ENCODE results near the gene UCHL5. TPM values are rescaled to one million over a fixed set of nuclear protein-coding genes. Genes with fewer than 3 reads are reported as not detected.
"Not testable (repeated sequence)": the region's sequence is repeated elsewhere in the genome, so short reads cannot be mapped to it uniquely, and the experiment has no call there.

UCHL5 gene
- total RNA-seq, 2 experiments from 2014 or later: 44.0 to 48.7 TPM

DNA sequence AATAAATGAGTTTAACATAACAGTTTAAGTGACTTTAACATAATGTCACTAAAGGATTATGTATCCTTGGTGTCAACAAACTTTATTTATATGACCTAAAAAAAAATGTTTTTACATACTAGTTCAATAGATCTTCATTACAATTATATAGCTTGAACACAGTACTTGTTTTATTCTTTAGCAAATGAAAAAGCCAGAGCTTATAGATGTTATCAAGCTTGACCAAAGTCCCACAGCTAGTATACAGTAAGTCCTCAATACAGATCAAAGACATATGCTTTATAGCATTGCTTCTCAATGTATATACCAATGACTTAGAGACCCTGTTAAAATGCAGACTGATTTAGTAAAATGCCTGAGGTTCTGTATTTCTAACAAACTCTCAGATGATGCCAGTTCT is 42.4 kb downstream of the UCHL5 start:
- Mint-ChIP-seq H3K9me3 (no peaks in the 10 kb centered on the region), H3K27ac (no peak overlapping the region), H3K27me3 (no peaks in the 10 kb centered on the region), H3K4me1 (no peaks in the 10 kb centered on the region), H3K36me3 (peaks cover 4% of the 10 kb centered on the region), H3K4me3 (no peak overlapping the region)
- ATAC-seq (ENCODE audit: low read depth) (no peak), DNase-seq (no peak)
- POLR2A ChIA-PET: no interaction called here

DNA sequence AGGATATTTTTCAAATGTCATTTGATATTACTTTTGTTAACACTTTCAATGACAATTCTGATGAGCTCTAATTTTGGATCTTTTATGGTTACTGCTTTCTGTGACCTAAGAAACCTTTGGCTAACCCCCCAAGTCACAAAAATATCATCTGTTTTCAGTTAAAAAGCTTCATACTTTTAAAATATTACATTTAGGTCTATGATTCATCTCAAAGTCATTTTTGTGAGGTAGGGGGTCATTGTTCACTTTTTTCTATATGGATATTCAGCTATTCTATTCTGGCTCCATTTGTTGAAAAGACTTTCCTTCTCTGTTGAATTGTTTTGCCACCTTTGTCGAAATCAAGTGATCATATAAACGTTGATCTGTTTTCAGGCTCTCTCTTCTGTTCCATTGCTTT is 44.8 kb downstream of the UCHL5 start:
- Mint-ChIP-seq H3K36me3 (peaks cover 4% of the 10 kb centered on the region), H3K4me3 (no peak overlapping the region), H3K9me3 (no peaks in the 10 kb centered on the region), H3K4me1 (no peaks in the 10 kb centered on the region), H3K27me3 (no peaks in the 10 kb centered on the region), H3K27ac (no peak overlapping the region)
- POLR2A ChIA-PET: no interaction called here
- no peak for ATAC-seq (ENCODE audit: low read depth)
- DNase-seq: no peak

DNA sequence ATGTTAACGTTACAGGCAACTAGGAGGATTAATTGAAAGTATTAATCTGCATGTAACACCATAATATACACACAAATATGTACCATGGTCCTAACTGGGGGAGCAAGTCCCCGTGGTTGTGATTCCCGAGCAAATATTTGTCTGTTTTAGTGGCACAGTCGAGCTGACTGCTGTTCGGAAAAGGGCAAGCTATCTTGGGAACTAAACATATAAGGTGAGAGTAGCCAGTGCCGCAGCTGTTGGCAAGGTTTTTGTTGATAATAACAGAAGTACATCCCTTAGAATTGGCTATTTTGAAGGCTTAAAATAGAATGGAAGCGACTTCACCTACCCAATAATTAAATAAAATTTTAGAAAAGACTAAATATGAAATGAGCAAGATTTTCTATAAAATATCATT is 45.5 kb downstream of the UCHL5 start:
- no peak for DNase-seq
- no peak for ATAC-seq (ENCODE audit: low read depth)
- Mint-ChIP-seq H3K9me3 (no peaks in the 10 kb centered on the region), H3K36me3 (peaks cover 4% of the 10 kb centered on the region), H3K4me3 (no peak overlapping the region), H3K27me3 (no peaks in the 10 kb centered on the region), H3K27ac (no peak overlapping the region), H3K4me1 (no peaks in the 10 kb centered on the region)
- POLR2A ChIA-PET: no interaction called here

DNA sequence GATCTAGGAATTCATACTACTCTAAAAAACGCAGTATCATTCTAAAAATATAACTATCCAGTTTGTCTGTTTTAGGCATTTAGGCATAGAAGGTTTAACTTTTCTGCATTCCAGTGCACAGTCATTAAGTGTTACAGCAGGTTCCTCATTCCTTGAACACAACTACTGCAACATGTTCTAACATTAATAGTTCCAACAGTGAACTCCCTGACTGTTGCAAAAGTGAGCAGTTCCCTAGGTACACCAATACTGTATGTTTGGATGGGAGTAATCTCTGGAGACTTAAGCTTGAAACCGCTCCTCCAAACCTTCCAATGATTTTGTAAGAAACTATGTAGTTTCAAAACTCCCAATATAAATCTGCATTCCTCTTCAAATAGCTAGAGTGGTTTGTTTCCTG is 46.2 kb downstream of the UCHL5 start:
- ATAC-seq (ENCODE audit: low read depth): no peak
- peaks cover 4% of the 10 kb centered on the region for H3K36me3 Mint-ChIP-seq
- no peaks in the 10 kb centered on the region for H3K9me3 Mint-ChIP-seq
- no peaks in the 10 kb centered on the region for H3K4me1 Mint-ChIP-seq
- POLR2A ChIA-PET: no interaction called here
- no peak overlapping the region for H3K4me3 Mint-ChIP-seq
- H3K27ac Mint-ChIP-seq: no peak overlapping the region
- DNase-seq: no peak
- no peaks in the 10 kb centered on the region for H3K27me3 Mint-ChIP-seq

DNA sequence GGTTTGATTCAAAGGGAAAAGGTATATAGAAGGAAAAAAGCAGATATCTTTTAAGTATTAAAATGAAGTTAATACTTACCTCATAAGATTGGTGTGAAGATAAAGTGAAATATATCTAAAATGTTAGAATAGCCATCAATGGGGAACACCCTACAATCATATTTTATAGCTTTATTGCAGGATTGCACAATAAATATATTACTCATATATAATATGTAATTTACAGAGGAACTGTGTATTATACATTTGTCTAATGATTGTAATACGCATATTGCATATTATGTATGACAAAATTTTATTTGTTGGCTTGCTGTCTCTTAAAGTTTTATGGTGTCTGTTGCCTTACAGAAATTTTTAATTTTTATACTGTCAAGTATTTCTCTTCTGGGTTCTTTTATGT is 47.8 kb downstream of the UCHL5 start:
- no peak for ATAC-seq (ENCODE audit: low read depth)
- DNase-seq: no peak
- H3K36me3 Mint-ChIP-seq: peaks cover 7% of the 10 kb centered on the region
- POLR2A ChIA-PET: no interaction called here
- no peak overlapping the region for H3K27ac Mint-ChIP-seq
- no peaks in the 10 kb centered on the region for H3K27me3 Mint-ChIP-seq
- peaks cover under 1% of the 10 kb centered on the region for H3K9me3 Mint-ChIP-seq
- H3K4me1 Mint-ChIP-seq: no peaks in the 10 kb centered on the region
- no peak overlapping the region for H3K4me3 Mint-ChIP-seq

DNA sequence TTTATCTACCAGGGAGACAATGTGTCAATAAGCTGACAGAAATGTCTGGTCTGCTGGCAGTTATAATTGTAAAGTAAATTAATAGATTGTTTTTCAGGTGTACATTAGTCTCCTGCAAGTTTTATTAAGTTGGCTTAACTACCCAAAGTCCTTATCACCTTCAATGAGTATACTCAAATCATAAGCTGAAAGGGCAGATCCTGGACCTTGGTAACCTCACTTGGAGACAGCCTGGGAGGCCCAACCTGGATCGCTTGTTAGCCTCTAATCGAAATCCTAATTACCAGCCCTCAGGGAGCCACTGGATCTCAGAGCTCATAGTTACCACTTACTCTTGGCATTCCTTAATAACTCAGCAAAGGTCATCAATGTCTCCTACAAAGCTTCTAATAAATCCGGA is 49.7 kb downstream of the UCHL5 start:
- POLR2A ChIA-PET: interaction anchor here (0.6 kb wide), 1 partner anchor 176 kb away, joined by 3 read pairs; no protein-coding TSS in a partner anchor
- H3K27ac Mint-ChIP-seq: no peak overlapping the region

DNA sequence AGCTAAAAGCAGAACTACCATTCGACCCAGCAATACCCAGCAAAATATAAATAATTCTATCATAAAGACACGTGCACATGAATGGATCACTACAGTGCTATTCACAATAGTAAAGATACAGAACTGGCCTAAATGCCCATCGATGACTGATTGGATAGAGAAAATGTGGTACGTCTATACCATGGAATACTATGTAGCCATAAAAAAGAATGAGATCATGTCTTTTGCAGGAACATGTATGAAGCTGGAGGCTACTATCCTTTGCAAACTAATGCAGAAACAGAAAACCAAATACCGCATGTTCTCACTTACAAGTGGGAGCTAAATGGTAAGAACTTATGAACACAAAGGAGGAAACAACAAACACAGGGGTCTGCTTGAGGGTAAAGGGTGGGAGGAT is 53.4 kb downstream of the UCHL5 start:
- no peak for ATAC-seq (ENCODE audit: low read depth)
- Mint-ChIP-seq H3K4me1 (peaks cover 2% of the 10 kb centered on the region), H3K36me3 (peaks cover 40% of the 10 kb centered on the region), H3K9me3 (peaks cover 12% of the 10 kb centered on the region), H3K27ac (no peak overlapping the region), H3K4me3 (no peak overlapping the region), H3K27me3 (no peaks in the 10 kb centered on the region)
- no peak for DNase-seq
- POLR2A ChIA-PET: no interaction called here

More for the DNA sequence above, 49.7 kb downstream of the UCHL5 start:
- Mint-ChIP-seq H3K27me3 (no peaks in the 10 kb centered on the region), H3K9me3 (peaks cover 10% of the 10 kb centered on the region), H3K4me1 (peaks cover 2% of the 10 kb centered on the region), H3K4me3 (no peak overlapping the region), H3K36me3 (peaks cover 17% of the 10 kb centered on the region)
- no peak for ATAC-seq (ENCODE audit: low read depth)
- DNase-seq: no peak

DNA sequence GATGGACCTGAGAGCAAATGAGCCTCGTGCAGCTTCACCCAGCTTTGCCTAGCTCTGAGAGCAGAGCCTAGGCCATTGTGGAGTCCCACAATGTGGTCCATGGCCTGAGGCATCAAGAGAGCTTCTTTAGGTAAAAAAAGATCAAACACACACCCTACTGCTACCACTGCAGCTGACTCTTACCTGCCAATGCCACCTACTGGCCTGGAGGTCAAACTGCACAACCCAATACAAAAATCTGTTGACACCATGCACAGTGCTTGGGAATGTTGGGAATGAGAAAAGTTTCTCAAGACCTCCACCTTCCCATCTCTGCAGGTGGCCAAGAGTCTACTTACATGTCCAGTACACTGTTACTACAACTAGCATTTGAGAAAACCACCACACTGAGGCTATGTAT is 60.6 kb downstream of the UCHL5 start:
- DNase-seq (no peak), ATAC-seq (ENCODE audit: low read depth) (no peak)
- no peaks in the 10 kb centered on the region for H3K27me3 Mint-ChIP-seq
- H3K9me3 Mint-ChIP-seq: peaks cover 19% of the 10 kb centered on the region
- POLR2A ChIA-PET: no interaction called here
- no peak overlapping the region for H3K4me3 Mint-ChIP-seq
- no peak overlapping the region for H3K27ac Mint-ChIP-seq
- peaks cover 66% of the 10 kb centered on the region for H3K36me3 Mint-ChIP-seq
- H3K4me1 Mint-ChIP-seq: no peaks in the 10 kb centered on the region

DNA sequence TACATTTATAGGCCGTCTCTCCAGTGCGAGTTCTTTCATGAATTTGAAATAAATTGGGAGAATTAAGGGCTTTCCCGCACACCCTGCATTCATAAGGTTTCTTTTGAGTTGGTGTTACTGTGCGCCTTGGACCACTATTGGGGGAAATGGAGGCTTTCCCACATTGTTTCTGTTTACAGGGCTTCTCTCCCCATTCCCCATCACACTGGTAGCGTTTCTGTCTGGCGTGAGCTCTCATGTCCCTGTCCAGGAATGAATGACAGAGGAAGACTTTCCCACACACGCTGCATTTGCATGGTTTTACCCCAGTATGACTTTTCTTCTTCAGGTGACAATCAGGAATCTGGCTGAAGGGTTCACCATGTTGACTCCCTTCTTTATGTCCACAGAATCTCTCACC is 65.0 kb downstream of the UCHL5 start:
- Mint-ChIP-seq H3K4me3 (no peak overlapping the region), H3K27me3 (no peaks in the 10 kb centered on the region), H3K4me1 (no peaks in the 10 kb centered on the region), H3K9me3 (peaks cover 16% of the 10 kb centered on the region), H3K36me3 (peaks cover 37% of the 10 kb centered on the region), H3K27ac (no peak overlapping the region)
- POLR2A ChIA-PET: no interaction called here
- no peak for ATAC-seq (ENCODE audit: low read depth)
- no peak for DNase-seq

DNA sequence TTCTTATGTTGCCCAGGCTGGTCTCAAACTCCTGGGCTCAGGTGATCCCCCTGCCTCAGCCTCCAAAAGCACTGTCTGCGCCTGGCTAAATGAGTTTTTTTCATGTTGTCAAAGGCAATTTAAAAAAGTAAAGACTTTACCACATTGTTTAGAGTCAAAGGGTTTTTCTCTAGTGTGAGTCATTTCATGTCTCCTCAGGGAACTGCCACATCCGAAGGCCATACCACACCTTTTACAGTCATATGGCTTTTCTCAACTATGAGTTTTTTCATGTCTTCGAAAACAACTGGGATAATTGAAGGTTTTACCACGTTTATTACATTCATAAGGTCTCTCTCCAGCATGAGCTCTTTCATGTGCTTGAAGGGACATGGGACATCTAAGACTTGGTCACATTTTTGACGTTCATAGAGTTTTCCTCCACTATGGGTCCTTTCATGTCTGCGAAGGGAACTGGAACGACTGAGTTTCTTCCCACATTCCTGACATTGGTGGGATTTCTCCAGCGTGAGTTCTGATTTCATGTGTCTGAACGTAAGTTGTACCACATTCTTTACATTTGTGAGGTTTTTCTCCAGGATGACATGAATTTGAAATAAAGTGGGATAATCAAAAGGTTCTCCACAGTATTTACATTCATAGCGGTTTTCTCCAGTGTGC is 65.6 kb downstream of the UCHL5 start:
- no peak overlapping the region for H3K27ac Mint-ChIP-seq

DNA sequence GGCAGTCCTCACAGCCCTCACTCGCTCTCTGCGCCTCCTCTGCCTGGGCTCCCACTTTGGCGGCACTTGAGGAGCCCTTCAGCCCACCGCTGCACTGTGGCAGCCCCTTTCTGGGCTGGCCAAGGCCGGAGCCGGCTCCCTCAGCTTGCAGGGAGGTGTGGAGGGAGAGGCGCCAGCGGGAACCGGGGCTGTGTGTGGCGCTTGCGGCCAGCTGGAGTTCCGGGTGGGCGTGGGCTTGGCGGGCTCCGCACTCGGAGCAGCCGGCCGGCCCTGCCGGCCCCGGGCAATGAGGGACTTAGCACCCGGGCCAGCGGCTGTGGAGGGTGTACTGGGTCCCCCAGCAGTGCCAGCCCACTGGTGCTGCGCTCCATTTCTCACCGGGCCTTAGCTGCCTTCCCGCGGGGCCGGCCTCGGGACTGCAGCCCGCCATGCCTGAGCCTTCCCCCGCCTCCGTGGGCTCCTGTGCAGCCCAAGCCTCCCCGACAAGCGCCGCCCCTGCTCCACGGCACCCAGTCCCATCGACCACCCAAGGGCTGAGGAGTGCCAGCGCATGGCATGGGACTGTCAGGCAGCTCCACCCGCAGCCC is 72.3 kb downstream of the UCHL5 start:
- peaks cover 12% of the 10 kb centered on the region for H3K36me3 Mint-ChIP-seq
- H3K9me3 Mint-ChIP-seq; H3K27ac Mint-ChIP-seq; POLR2A ChIA-PET; DNase-seq; ATAC-seq (ENCODE audit: low read depth); H3K4me1 Mint-ChIP-seq; H3K27me3 Mint-ChIP-seq; H3K4me3 Mint-ChIP-seq: not testable (repeated sequence)

More for the DNA sequence above, 65.6 kb downstream of the UCHL5 start:
- Mint-ChIP-seq H3K9me3 (peaks cover 11% of the 10 kb centered on the region), H3K4me3 (no peak overlapping the region), H3K27me3 (no peaks in the 10 kb centered on the region), H3K4me1 (no peaks in the 10 kb centered on the region), H3K36me3 (peaks cover 31% of the 10 kb centered on the region)
- ATAC-seq (ENCODE audit: low read depth) (no peak), DNase-seq (no peak)
- POLR2A ChIA-PET: no interaction called here

DNA sequence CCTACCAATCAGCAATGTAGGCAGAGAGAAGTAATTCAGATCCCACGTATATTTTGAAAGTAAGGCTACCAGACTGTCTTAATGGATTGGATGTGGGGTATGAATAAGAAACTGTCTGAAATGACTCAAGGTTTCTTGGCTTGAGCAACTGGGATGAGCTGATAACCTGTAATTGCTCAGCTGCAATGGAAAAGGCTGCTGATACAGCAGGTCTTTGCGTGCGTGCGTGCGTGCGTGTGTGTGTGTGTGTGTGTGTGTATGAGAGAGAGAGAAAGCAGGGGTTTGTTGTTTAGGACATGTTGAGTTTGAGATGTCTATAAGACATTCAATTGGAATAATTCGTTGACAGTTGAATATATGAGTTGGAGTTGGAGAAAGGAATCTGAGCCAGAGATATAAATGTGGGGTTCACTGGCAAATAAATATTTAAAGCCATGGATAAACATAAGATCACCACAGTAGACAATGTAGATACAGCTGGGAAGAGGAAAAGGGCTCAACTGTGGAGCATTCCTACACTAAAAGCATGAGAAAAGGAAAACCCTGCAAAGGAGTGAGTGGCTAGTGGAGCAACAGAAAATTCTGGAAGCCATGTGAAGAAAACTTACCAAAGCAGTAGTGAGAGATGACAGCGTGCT is 72.9 kb downstream of the UCHL5 start:
- H3K4me3 Mint-ChIP-seq: no peak overlapping the region
- H3K27ac Mint-ChIP-seq: no peak overlapping the region
- DNase-seq: no peak
- no peaks in the 10 kb centered on the region for H3K27me3 Mint-ChIP-seq
- H3K9me3 Mint-ChIP-seq: no peaks in the 10 kb centered on the region
- no peak for ATAC-seq (ENCODE audit: low read depth)
- POLR2A ChIA-PET: no interaction called here
- peaks cover 5% of the 10 kb centered on the region for H3K4me1 Mint-ChIP-seq
- peaks cover 12% of the 10 kb centered on the region for H3K36me3 Mint-ChIP-seq

DNA sequence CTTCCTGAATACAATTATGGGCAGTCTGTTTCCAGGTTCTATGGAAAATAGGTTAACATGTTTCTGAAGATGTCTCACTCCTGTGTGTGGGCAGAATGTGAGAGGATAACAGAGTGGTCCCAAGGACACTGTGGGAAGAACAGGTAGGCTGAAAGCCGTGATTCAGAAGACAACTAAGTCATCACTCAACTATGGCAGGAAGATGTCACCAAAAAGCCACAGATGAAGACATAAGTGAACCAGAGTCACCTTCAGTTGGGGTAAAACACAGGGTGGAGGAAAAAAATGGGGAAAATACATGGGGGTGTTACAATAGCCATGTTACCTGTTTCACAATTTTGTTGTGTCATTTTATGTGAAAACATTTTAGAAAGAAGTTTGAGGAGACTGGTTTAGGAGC is 75.1 kb downstream of the UCHL5 start:
- H3K4me1 Mint-ChIP-seq: peaks cover 5% of the 10 kb centered on the region
- POLR2A ChIA-PET: no interaction called here
- H3K27me3 Mint-ChIP-seq: no peaks in the 10 kb centered on the region
- H3K9me3 Mint-ChIP-seq: no peaks in the 10 kb centered on the region
- ATAC-seq (ENCODE audit: low read depth) (no peak), DNase-seq (no peak)
- peaks cover 12% of the 10 kb centered on the region for H3K36me3 Mint-ChIP-seq
- no peak overlapping the region for H3K4me3 Mint-ChIP-seq
- H3K27ac Mint-ChIP-seq: no peak overlapping the region

DNA sequence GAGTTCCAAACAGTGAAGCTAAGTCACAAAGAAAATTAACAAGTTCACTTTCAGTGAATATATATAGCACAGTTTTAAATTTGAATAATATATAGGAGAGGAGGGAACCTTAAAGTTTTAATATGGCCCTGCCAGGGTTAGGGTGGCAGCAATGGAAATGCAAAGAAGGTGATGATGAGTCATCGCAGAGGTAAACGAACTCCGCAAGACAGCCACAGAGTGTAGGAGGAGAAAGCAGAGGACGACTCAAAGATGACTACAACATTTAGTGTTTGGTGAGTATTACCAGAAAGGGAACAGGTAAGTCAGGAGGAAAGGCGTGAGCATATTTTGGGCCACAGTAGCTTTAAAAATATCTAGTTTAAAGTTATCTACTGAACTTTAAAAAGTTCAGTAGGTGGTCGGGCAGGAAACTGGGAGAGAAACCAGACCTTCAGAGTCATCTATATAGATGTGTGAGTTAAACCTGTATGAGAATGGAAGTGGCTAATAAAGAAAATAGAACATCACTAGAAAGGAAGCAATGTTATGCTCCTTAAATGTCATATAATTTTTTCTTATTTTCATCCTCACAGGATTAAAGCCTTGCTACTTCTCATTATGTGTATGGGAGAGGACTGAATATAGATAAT is 75.7 kb downstream of the UCHL5 start:
- H3K27me3 Mint-ChIP-seq: no peaks in the 10 kb centered on the region
- H3K4me3 Mint-ChIP-seq: no peak overlapping the region
- peaks cover 5% of the 10 kb centered on the region for H3K4me1 Mint-ChIP-seq
- H3K36me3 Mint-ChIP-seq: peaks cover 12% of the 10 kb centered on the region
- H3K9me3 Mint-ChIP-seq: no peaks in the 10 kb centered on the region
- no peak for ATAC-seq (ENCODE audit: low read depth)
- peak overlapping the region; percentile 39 for H3K27ac Mint-ChIP-seq
- POLR2A ChIA-PET: no interaction called here
- no peak for DNase-seq

All from activated naive CD8-positive, alpha-beta T cell treated with anti-CD3 and anti-CD28 coated beads, Interleukin-2, amount 10 ng/mL, durations not matched to agents 7 days and 5 days (primary cell).